IMR-90 (cell line): ENCODE data around the gene KDM4B. TPM values are rescaled to one million over a fixed set of nuclear protein-coding genes. Genes with fewer than 3 reads are reported as not detected.

ENCODE experiments used
- ATAC-seq: fragments of 200-7000 bp; cut with Tn5 transposase; 2 replicates; pipeline ENCODE4 v1.9.1; 2020; ENCODE audit warnings: low read depth, mild to moderate bottlenecking, moderate library complexity
- BruUV-seq: library from RNA; stranded (reverse); fragments of 400-500 nt; replicated peaks from 2 replicates; lab custom pipeline; 2021; lab: Mats Ljungman, UMichigan
- CTCF ChIA-PET: fragments of 300-600 bp; formaldehyde crosslinking; extraction: SDS; loops from one replicate; lab custom pipeline; 2021; ENCODE audit warnings: antibody characterized with exemption; lab: Yijun Ruan, JAX
- POLR2A ChIA-PET: fragments of 300-600 bp; sonication (Branson Sonifier 250); formaldehyde crosslinking; loops from one replicate; lab custom pipeline; 2022; ENCODE audit warnings: antibody characterized with exemption; ENCODE audit not compliant: unreplicated experiment; lab: Charles Lee
- DNase-seq: peaks from one replicate; pipeline ENCODE4 v3.0.0; 2013
- H2AFZ ChIP-seq: replicated peaks from 2 replicates; pipeline ENCODE3; 2013; ENCODE audit warnings: low read length, mild to moderate bottlenecking; ENCODE audit not compliant: poor library complexity
- H2AK5ac ChIP-seq: 2 replicates; pipeline ENCODE4 v1.6.1; 2013; ENCODE audit warnings: low read depth, low read length, inconsistent platforms
- H2AK9ac ChIP-seq: replicated peaks from 2 replicates; pipeline ENCODE3; 2013; ENCODE audit warnings: mild to moderate bottlenecking, low read depth, low read length, moderate library complexity; ENCODE audit not compliant: poor library complexity
- H2BK120ac ChIP-seq: 2 replicates; pipeline ENCODE4 v1.6.1; 2013; ENCODE audit warnings: low read depth, low read length, inconsistent platforms
- H2BK15ac ChIP-seq: 3 replicates; pipeline ENCODE4 v1.6.1; 2013; ENCODE audit warnings: low read depth, low read length, inconsistent platforms
- H2BK20ac ChIP-seq: 2 replicates; pipeline ENCODE4 v1.6.1; 2013; ENCODE audit warnings: low read depth, mild to moderate bottlenecking, inconsistent platforms, low read length, moderate library complexity
- H2BK5ac ChIP-seq: 2 replicates; pipeline ENCODE4 v1.6.1; 2013; ENCODE audit warnings: mild to moderate bottlenecking, low read depth, low read length, inconsistent platforms; ENCODE audit not compliant: poor library complexity, severe bottlenecking
- H3K14ac ChIP-seq: replicated peaks from 2 replicates; pipeline ENCODE4 v1.6.1; 2013; ENCODE audit warnings: low read depth, low read length, inconsistent platforms
- H3K18ac ChIP-seq: 2 replicates; pipeline ENCODE4 v1.6.1; 2013; ENCODE audit warnings: low read depth, low read length, control low read depth
- H3K23ac ChIP-seq: 2 replicates; pipeline ENCODE4 v1.6.1; 2013; ENCODE audit warnings: low read depth, low read length, inconsistent platforms
- H3K27ac ChIP-seq: 2 replicates; pipeline ENCODE4 v1.5.1; 2013; ENCODE audit warnings: mild to moderate bottlenecking, control low read depth, low read length; ENCODE audit not compliant: insufficient read depth
- H3K27me3 ChIP-seq: 2 replicates; pipeline ENCODE4 v1.6.1; 2013; ENCODE audit warnings: low read length; ENCODE audit not compliant: control insufficient read depth, insufficient read depth
- H3K36me3 ChIP-seq: 2 replicates; pipeline ENCODE4 v1.6.1; 2013; ENCODE audit warnings: low read length, mixed read lengths; ENCODE audit not compliant: control insufficient read depth, insufficient read depth
- H3K4ac ChIP-seq: 2 replicates; pipeline ENCODE4 v1.6.1; 2013; ENCODE audit warnings: low read depth, low read length, inconsistent platforms
- H3K4me1 ChIP-seq: 2 replicates; pipeline ENCODE4 v1.6.1; 2013; ENCODE audit warnings: low read length, mixed read lengths; ENCODE audit not compliant: control insufficient read depth, insufficient read depth
- H3K4me2 ChIP-seq: 2 replicates; pipeline ENCODE4 v1.6.1; 2013; ENCODE audit warnings: low read depth, mild to moderate bottlenecking, control low read depth, low read length, moderate library complexity
- H3K4me3 ChIP-seq: 2 replicates; pipeline ENCODE4 v1.5.1; 2013; ENCODE audit warnings: low read depth, mild to moderate bottlenecking, control low read depth, low read length, moderate library complexity; ENCODE audit not compliant: insufficient read depth
- H3K56ac ChIP-seq: 2 replicates; pipeline ENCODE4 v1.6.1; 2013; ENCODE audit warnings: low read length, inconsistent platforms; ENCODE audit not compliant: insufficient read depth; ENCODE audit errors: extremely low read depth
- H3K79me1 ChIP-seq, 2 experiments: 2 replicates each; pipeline ENCODE4 v1.6.1; 2013; ENCODE audit warnings: low read length in 2 of 2, inconsistent platforms in 1 of 2, low read depth in 1 of 2
- H3K9ac ChIP-seq: 2 replicates; pipeline ENCODE4 v1.6.1; 2013; ENCODE audit warnings: low read depth, low read length, control low read depth
- H3K9me1 ChIP-seq: 2 replicates; pipeline ENCODE4 v1.6.1; 2013; ENCODE audit warnings: low read length, inconsistent platforms; ENCODE audit not compliant: insufficient read depth
- H3K9me3 ChIP-seq: 2 replicates; pipeline ENCODE4 v1.6.1; 2013; ENCODE audit warnings: low read length; ENCODE audit not compliant: control insufficient read depth, insufficient read depth
- H4K20me1 ChIP-seq: 2 replicates; pipeline ENCODE4 v1.6.1; 2013; ENCODE audit warnings: low read length, inconsistent platforms; ENCODE audit not compliant: insufficient read depth
- H4K5ac ChIP-seq: 2 replicates; pipeline ENCODE4 v1.6.1; 2013; ENCODE audit warnings: mild to moderate bottlenecking, low read depth, low read length, control low read depth
- H4K8ac ChIP-seq, 2 experiments: 2 replicates each; pipeline ENCODE4 v1.6.1; 2013; ENCODE audit warnings: low read depth in 2 of 2, low read length in 2 of 2, control low read depth in 1 of 2, inconsistent platforms in 1 of 2
- H4K91ac ChIP-seq: 2 replicates; pipeline ENCODE4 v1.6.1; 2013; ENCODE audit warnings: low read depth, low read length, inconsistent platforms; ENCODE audit not compliant: insufficient read depth
- BHLHE40 ChIP-seq: fragments of 150-350 bp; IDR thresholded peaks from 2 replicates; pipeline ENCODE4 v1.6.1; 2016; ENCODE audit warnings: mild to moderate bottlenecking, low read depth, low read length
- FOS ChIP-seq: fragments of 150-350 bp; IDR thresholded peaks from 2 replicates; pipeline ENCODE4 v1.6.1; 2016; ENCODE audit warnings: low read depth, low read length
- SMC3 ChIP-seq: fragments of 150-350 bp; IDR thresholded peaks from 2 replicates; pipeline ENCODE4 v1.6.1; 2016; ENCODE audit warnings: low read depth, mild to moderate bottlenecking, antibody characterized with exemption, low read length, moderate library complexity
- WGBS, 2 experiments: methylation state at CpG; one replicate each; pipeline versions ENCODE4 v1.1.5 to v1.1.7; 2013; ENCODE audit warnings: missing lambda C conversion rate in 2 of 2; ENCODE audit not compliant: insufficient read length in 1 of 2; ENCODE audit errors: extremely low coverage in 2 of 2; 5-methylcytosine and 5-hydroxymethylcytosine counted together
- dilution Hi-C: fragments of 300-500 bp; cut with HindIII; formaldehyde crosslinking; loops from one replicate; pipeline ENCODE4 v1.14.3; 2018; ENCODE audit warnings: low sequenced_read_pairs; ENCODE audit not compliant: unreplicated experiment
- in situ Hi-C: fragments of 300-500 bp; cut with MboI; formaldehyde crosslinking; loops from 3 replicates; pipeline ENCODE4 v1.14.3; 2019; ENCODE audit warnings: low sequenced_read_pairs, inconsistent platforms, mixed read lengths
- intact Hi-C: fragments of 100-400 bp; cut with micrococcal nuclease; formaldehyde crosslinking; loops from 2 replicates; pipeline ENCODE4 v1.10.0; 2022
- polyA plus RNA-seq, 3 experiments: library from polyadenylated mRNA; depleted of rRNA; stranded (reverse); fragments of >200 nt; gene quantifications; 2 replicates each; pipeline ENCODE4 v1.2.3, GENCODE V29; 2012; ENCODE audit warnings: low replicate concordance in 1 of 3
- total RNA-seq: library from RNA; depleted of rRNA; stranded (reverse); fragments of >200 nt; gene quantifications from 2 replicates; pipeline ENCODE4 v1.2.3, GENCODE V29; 2012
- TF ChIP-seq, protein P1 (sequence below): fragments of 150-350 bp; IDR thresholded peaks from 2 replicates; pipeline ENCODE4 v1.6.1; 2016; ENCODE audit warnings: low read depth, mild to moderate bottlenecking, low read length, moderate library complexity, borderline replicate concordance

KDM4B gene
- total and polyA plus RNA-seq, 2 of the 4 experiments (the other 2 are of a cell fraction), result 5.0 to 17.9 TPM

DNA sequence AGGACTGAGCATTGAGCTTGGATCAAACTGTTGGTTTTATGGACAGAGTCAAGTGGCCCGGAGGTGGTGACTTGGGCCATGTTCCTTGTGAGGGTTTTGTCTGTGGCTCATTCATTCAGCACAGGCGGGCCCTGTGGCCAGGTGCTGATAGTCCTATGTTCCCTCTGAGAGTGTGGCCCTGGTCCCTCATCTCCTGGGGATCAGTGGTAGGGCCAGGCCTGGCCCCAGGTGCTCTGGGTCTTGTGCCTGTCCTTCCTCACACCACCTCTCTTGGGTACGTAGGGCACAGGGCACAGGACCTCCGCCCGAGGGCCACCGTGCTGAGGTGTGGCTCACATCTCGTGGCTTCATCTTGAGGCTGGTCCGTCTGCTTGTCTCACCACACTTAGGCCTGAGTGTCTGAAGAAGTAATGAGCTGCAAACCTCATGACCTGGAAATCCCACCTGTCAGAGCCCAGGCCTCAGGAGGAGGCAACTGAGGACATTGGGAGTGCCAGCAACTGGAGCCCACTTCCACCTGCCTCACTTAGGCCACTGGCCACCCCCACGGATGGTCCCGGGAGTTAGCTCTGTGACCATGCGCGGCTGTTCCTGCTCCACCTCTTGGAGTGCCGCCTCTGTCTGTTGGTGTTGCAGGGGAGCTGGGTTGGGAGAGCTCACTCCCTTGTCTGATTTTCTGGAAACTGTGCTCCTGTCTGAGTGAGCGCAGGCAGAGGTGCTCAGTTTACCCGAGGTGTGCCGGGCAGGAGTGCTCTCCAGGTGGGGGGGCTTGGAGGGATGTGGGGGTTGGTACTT lies 53.4 kb downstream of the KDM4B start:
- DNase-seq (no peak), ATAC-seq (no peak)
- ChIA-PET CTCF (no interaction called here), POLR2A (interaction anchor here (0.5 to 0.7 kb wide), 2 partner anchors 162 to 270 kb away, joined by 3 to 15 read pairs; no protein-coding TSS in a partner anchor)
- no peak overlapping the region for H4K8ac ChIP-seq
- H3K9me3 ChIP-seq, result no peaks in the 10 kb centered on the region
- peaks cover 20% of the 10 kb centered on the region for H3K36me3 ChIP-seq
- H3K23ac ChIP-seq, result no peak overlapping the region
- dilution Hi-C loops, result no loop called here
- no peak overlapping the region for H3K9ac ChIP-seq
- H3K27ac ChIP-seq, result no peak overlapping the region
- in situ Hi-C loops, result no loop called here
- no peak overlapping the region for H4K5ac ChIP-seq
- no peaks in the 10 kb centered on the region for H3K27me3 ChIP-seq
- H2BK5ac ChIP-seq, result no peak overlapping the region
- H3K4me3 ChIP-seq, result no peak overlapping the region
- H2BK120ac ChIP-seq, result no peak overlapping the region
- H2AFZ ChIP-seq, result no peak overlapping the region
- H3K4ac ChIP-seq, result no peak overlapping the region
- H3K14ac ChIP-seq, result no peak overlapping the region
- no TSS peak for BruUV-seq
- H2BK20ac ChIP-seq, result no peak overlapping the region
- peaks cover 96% of the 10 kb centered on the region for H4K20me1 ChIP-seq
- peak overlapping the region; percentile 42 for H2AK9ac ChIP-seq
- no peak overlapping the region for H3K56ac ChIP-seq
- no peak overlapping the region for H4K91ac ChIP-seq
- H2AK5ac ChIP-seq, result no peak overlapping the region
- no peak overlapping the region for H3K4me2 ChIP-seq
- H3K4me1 ChIP-seq, result peaks cover 11% of the 10 kb centered on the region; the same call in 1 of the 2 replicates
- H3K79me1 ChIP-seq, result peaks cover 35 to 89% of the 10 kb centered on the region in 2 experiments
- TF ChIP-seq BHLHE40, result no peak
- TF ChIP-seq, protein P1, sequence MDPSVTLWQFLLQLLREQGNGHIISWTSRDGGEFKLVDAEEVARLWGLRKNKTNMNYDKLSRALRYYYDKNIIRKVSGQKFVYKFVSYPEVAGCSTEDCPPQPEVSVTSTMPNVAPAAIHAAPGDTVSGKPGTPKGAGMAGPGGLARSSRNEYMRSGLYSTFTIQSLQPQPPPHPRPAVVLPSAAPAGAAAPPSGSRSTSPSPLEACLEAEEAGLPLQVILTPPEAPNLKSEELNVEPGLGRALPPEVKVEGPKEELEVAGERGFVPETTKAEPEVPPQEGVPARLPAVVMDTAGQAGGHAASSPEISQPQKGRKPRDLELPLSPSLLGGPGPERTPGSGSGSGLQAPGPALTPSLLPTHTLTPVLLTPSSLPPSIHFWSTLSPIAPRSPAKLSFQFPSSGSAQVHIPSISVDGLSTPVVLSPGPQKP, result no peak
- TF ChIP-seq FOS, result no peak
- no peak for TF ChIP-seq SMC3
- H2BK15ac ChIP-seq, result no peak overlapping the region
- H3K9me1 ChIP-seq, result peaks cover 27% of the 10 kb centered on the region
- intact Hi-C loops, result no loop called here
- WGBS, 2 experiments, result 95% methylated on average over 5 of the region's 16 CpGs; no CpG with 5 or more reads in 1 of the 2 experiments
- H3K18ac ChIP-seq, result no peak overlapping the region
